SIG-M5 treated with dmso at 0.1 percent for 504 hours (cell line): ENCODE data around the gene TANGO6.

Experiments
- DNase-seq: peaks from one replicate; lab custom pipeline; 2025; ENCODE audit not compliant: unreplicated experiment; lab: John Stamatoyannopoulos, UW

The TANGO6 gene

GRCh38 chr16:69088684-69089083, 245.4 kb downstream of the TANGO6 start:
- no peak for DNase-seq

GRCh38 chr16:69089091-69089910, 246.0 kb downstream of the TANGO6 start:
- DNase-seq, result no peak

- DNase-seq, result no peak
These were observed 250.6 kb downstream of the TANGO6 start for GRCh38 chr16:69093974-69094373.

GRCh38 chr16:69094501-69094900, 251.2 kb downstream of the TANGO6 start:
- no peak for DNase-seq

- DNase-seq, result no peak
These were observed 251.9 kb downstream of the TANGO6 start for GRCh38 chr16:69095193-69095592.

GRCh38 chr16:69100071-69100691, 256.9 kb downstream of the TANGO6 start:
- DNase-seq, result no peak

- DNase-seq, result peak; percentile 51
These were observed 262.4 kb downstream of the TANGO6 start, which contains the start of gene HAS3 for GRCh38 chr16:69105501-69106361. TSS of gene HAS3 (plus strand) at chr16:69105653. CDS start at chr16:69109396, 3,743 bp downstream.

GRCh38 chr16:69106491-69107315, 263.4 kb downstream of the TANGO6 start:
- DNase-seq, result no peak

- no peak for DNase-seq
These were observed 264.1 kb downstream of the TANGO6 start for GRCh38 chr16:69107316-69107962.

- no peak for DNase-seq
These were observed 265.0 kb downstream of the TANGO6 start for GRCh38 chr16:69108064-69108904.

GRCh38 chr16:69108905-69109252, 265.5 kb downstream of the TANGO6 start:
- DNase-seq, result no peak

- no peak for DNase-seq
These were observed 266.3 kb downstream of the TANGO6 start for GRCh38 chr16:69109486-69110270.

GRCh38 chr16:69110406-69110805, 267.1 kb downstream of the TANGO6 start:
- no peak for DNase-seq

- no peak for DNase-seq
These were observed 268.0 kb downstream of the TANGO6 start for GRCh38 chr16:69111216-69111875.

- no peak for DNase-seq
These were observed 268.5 kb downstream of the TANGO6 start for GRCh38 chr16:69111876-69112230.

GRCh38 chr16:69112285-69113129, 269.2 kb downstream of the TANGO6 start:
- DNase-seq, result peak; percentile 26

GRCh38 chr16:69113216-69113615, 269.9 kb downstream of the TANGO6 start:
- no peak for DNase-seq
